ENCODE results near the gene PEF1.
"Not testable (repeated sequence)": the region's sequence is repeated elsewhere in the genome, so short reads cannot be mapped to it uniquely, and the experiment has no call there.

PEF1 gene

DNA sequence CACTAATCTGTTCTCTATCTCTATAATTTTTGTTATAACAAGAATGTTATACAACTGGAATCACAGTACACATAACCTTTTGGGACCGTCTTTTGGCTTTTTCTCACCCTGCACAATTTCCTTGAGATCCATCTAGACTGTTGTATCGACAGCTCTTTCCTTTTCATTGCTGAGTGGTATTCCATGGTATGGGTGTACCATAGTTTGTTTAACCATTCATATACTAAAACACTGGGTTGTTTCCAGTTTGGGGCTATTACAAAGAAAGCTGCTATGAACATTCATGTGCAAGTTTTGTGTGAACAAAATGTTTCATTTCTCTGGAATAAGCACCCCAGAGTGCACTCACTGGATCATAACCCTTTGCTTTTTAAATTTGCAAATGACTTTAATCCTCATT lies 42.6 kb downstream of the PEF1 start:
- DNase-seq = no peak

DNA sequence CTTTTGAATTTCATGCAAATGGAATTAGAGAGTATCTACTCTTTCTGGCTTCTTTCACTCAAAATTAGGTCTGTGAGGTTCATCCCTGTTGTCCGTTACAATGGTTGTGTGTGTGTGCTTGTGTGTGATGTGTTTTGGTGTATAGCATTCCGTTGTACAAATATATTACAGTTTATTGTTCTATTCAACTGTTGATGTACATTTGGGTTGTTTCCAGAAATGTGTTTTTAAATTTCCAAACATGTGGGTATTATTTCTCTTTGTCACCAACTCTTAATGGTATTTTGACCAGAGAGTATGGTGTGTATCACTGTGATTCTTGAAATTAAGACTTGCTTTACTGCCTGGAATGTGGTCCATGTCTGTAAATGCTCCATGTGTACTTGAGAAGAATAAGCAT lies 44.0 kb downstream of the PEF1 start:
- no peak for DNase-seq

DNA sequence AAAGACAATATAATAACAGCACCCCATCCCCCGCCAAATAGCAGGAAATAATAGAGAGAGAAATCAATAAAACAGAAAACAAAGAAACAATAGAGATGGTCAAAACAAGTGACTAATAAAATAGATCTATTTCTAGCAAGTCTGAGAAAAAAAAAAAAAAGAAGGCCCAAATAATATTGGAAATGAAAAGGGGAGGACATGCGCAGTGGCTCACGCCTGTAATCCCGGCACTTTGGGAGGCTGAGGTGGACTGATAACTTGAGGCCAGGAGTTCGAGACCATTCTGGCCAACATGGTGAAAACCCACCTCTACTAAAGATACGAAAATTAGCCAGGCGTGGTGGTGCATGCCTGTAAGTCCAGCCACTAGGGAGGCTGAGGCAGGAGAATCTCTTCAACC lies 45.7 kb downstream of the PEF1 start:
- no peak for DNase-seq

DNA sequence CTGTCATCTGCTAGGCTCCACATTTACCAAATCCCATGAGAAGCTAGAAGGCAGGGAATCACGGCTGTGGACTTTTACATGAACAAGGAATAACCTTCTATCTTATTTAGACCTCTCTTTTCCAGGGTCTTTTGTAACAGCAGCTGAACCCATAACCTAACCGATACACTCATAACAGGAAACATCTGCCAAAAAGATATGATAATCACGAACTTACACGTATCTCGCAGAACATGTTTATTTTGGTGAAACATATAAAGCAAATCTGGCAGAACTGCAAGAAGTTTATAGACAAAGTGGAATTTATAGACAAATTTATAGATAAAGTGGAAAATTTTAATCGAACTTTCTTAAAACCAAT lies 48.0 kb downstream of the PEF1 start:
- no peak for DNase-seq

DNA sequence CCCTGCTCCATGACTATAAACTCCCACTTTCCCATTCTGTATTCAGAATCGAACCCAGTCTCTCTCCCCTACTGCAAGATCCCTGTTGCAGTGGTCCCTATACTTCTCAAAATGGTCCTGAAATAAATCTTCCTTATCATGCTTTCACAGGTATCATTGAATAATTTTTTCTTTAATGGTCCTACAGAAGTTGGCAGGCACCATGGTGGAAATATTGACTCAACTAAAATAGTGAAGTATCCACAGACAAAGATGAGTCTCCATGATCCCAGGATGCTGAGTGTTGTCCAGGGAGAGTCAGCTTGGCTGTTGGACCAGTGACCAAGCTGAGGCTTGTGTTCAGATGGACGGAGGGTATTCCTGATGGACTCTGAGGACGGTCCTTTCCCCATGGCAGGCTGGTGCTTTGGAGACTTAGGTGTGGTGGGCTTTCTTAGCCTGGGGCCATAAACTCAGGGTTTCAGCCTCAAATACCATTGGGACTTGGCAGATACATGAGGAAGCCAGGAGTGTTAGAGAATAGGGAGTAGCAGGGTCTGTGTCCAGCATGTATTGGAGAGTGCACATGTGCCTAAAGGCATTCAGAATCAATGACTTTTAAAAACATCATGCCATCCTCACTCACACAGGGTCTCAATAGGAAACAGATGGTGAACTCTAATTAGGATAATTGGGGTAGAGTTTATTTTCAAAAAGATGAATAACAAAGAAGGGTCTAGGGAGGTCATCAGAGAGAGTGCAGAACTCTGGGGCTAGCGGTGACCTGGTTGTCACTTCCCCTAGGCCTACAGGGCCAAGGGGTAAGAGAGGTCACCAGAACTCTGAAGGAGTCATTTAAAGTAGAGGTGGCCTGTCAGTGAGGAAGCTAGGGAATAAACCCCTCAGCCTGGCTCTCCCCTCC lies 48.6 kb downstream of the PEF1 start:
- no peak for DNase-seq

DNA sequence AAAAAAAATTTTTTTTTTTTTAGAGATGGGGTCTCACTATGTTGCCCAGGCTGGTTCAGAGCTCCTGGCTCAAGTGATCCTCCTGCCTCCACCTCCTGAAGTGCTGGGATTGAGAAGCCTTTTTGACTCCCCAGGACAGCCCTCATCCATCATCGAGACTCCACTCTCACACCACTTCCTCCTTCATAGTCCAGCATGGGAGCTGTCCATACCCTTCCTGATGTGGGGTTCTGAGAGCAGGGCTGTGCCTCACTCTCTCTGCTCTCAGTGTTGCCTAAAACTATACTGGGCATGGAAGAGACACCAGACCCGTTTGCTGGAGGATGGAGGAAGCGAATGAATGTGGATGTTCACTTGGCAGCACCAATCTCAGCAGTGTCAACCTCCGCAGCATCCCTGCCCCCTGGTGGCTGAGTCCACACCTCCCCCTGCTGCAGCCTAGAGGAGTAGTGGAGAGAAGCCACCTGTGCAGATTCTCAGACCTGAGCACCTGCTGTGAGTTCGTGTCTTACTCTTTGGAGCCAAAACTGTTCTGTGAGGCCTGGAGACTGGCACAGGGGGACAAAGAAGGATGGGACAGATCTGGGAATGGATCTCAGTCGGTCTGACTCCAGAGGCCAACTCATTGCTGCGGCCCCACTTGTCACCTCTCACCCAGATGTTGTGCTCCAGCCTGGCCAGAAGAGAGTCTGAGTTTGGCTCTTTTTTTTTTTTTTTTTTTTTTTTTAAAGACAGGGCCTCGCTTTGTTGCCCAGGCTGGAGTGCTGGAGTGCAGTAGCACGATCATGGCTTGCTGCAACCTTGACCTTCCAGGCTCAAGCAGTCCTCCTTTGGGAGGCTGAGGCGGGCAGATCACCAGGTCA lies 50.7 kb downstream of the PEF1 start:
- peak; percentile 54 for DNase-seq

DNA sequence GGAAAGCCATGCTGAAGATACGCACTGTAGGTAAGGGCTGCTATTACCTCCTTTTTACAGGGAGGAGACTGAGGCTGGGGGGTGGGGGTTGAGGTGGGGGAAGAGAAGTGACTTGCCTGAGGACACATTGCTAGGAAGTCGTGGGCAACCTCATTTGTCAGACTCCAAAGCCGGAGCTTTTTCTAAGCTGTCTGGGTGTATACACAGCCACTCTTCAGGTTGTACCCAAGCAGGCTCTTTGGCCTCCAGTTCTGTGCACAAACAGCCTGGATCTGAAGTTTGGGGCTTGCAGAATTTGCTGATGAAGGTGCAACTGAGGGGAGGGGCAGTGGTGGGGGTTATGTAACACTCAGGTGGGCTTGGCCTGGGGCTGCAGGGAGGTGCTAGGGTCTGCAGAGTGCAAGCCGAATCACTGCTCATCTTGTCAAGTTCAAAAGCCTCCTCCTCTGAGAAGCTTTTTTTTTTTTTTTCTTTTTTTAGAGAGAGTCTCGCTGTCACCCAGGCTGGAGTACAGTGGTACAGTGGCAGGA lies 51.5 kb downstream of the PEF1 start:
- DNase-seq = no peak

DNA sequence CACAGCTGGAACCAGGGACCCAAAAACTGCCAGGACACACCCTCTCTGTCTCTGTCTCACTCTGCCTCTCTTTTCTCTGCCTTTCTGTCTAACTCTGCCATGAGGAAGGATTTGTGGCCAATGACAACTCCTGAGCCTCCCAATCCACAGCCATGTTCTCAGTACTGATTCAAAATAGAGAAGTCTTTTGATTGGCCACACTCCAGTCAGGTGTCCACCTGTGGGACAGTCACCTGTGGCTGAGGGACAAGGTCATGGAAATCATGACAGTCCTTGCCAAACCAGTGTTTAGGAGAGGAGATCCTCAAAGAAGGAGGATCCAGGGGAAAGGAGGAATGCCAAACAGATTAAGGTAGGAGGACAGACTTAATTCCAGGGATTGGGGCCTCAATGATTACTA lies 52.5 kb downstream of the PEF1 start:
- no peak for DNase-seq

DNA sequence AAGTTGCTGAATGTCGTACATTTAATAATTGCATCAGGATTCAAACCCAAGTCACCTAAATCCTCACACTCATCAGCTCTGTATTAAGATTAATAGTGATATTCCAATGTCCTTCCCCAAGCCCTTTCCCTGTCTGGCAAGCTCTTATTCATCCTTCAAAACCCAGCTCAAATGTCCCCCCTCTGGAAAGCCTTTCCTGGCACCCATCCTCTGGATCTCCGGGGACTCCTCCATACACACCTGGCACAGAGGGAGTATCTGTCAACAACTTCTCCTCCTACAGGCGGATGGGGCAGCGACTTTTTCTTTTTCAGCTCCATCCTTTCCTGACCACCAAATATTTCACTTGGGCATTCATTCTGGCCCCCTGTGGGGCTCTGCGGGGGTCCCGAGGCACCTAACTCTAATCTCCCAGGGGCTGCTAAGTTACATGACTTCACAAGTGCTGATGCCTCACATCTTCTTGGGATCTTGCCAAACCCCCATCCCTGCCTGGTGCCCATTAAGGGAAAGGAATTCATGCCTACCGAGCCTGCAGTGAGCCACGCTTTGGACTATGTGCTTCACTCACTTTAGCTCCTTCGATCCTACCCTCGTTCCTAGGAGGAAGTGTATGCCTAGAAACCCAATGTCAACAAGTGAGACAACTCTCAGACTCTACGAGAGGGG lies 53.1 kb downstream of the PEF1 start:
- no peak for DNase-seq

DNA sequence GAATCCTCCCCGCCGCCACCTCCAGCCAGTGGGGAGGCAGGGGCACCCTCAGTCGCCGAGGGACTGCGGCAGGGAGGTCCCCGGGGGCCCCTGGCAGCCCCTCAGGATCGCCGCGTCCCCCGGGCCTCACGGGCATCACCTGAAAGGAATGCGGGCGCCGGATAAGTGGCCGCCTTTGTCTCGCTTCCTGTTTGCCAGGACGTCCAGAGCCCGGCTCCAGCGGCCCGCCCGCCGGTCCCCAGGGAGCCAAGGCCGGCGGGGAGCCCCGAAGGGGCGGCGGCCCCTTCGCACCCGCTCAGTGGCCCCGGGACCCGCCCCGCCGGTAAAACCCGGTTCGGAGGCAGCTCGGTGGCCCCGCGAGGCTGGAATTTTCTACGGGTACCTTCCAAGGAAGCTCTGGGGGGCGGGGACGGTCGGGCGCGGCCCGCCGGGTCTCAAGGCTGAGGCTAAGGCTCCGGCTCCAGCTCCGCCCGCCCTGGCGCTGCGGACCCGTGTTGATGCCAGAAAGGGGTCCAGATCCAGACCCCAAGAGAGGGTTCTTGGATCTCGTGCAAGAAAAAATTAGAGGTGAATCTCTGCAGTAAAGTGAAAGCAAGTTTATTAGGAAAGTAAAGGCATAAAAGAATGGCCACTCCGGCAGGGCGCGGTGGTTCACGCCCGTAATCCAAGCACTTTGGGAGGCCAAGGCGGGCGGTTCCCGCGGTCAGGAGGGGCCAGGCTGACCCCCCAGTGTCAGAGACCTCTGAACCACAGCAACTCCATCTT lies 55.7 kb downstream of the PEF1 start:
- no peak for DNase-seq

DNA sequence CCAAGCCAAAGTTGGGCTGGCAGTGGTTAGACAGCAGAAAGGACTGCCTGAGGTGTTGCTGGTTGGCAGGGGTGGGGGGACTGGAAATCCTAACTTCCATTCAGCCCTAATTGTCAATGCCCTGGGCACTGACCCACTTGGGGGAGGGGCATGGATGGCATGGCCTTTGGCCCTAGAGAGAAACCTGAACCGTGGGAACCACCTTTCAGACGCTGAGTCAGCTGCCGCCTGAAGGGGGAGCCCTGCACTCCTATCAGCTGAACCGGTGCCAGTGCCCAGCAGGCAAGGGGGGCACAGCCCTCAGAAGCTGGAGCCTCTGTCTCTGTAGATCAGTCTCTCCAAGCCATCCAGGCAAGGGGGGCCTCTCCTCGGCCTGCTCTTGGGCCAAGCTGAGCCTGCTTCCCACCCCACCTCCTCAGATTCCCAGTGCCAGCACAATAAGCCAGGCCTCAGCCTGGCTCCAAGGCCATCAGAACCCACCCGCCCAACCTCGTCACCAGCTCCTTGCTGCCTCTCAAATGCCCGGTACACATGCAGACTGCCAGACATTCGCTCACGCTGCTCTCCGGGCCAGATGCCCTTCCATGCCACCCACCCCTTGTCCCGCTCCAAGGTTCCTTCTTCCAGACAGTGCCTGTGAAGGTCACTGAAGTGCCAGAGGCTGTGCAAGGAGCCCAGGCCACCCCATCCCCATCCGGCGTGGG lies 56.8 kb downstream of the PEF1 start:
- peak; percentile 56 for DNase-seq

DNA sequence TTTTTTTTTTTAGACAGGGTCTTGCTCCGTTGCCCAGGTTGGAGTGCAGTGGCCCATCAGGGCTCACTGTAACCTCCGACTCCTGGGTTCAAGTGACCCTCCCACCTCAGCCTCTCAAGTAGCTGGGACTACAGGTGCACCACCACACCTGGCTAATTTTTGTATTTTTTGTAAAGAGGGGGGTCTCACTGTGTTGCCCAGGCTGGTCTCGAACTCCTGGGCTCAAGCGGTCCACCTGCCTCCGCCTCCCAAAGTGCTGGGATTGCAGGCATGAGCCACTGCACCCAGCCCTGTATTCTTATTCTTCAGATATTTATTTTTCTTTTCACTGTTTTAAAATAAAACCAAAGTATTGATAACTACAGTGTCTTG lies 57.4 kb downstream of the PEF1 start:
- not testable (repeated sequence) for DNase-seq

DNA sequence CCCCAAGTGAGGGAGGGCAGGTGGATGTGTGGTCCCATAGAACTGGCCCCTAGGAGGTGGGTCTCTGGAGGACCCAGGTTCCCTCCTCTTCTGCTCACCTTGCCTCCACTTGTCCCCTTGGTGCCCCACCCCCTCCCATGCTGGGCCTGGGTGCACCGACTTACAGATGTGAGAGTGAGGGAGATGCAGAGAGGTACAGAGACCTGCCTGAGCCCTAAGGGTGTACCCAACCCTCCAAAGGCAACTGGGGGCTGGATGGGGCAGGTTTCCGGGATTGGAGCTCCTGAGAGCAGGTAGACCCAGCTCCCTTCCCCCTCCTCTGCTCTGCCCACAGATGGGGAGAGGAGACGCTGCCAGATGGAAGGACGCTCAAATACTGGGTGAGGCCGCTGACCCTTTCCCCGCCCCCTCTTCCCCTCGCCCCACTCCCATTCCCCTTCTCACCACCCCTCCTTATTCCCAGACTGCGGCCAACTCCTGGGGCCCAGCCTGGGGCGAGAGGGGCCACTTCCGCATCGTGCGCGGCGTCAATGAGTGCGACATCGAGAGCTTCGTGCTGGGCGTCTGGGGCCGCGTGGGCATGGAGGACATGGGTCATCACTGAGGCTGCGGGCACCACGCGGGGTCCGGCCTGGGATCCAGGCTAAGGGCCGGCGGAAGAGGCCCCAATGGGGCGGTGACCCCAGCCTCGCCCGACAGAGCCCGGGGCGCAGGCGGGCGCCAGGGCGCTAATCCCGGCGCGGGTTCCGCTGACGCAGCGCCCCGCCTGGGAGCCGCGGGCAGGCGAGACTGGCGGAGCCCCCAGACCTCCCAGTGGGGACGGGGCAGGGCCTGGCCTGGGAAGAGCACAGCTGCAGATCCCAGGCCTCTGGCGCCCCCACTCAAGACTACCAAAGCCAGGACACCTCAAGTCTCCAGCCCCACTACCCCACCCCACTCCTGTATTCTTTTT lies 58.0 kb downstream of the PEF1 start:
- DNase-seq = no peak

DNA sequence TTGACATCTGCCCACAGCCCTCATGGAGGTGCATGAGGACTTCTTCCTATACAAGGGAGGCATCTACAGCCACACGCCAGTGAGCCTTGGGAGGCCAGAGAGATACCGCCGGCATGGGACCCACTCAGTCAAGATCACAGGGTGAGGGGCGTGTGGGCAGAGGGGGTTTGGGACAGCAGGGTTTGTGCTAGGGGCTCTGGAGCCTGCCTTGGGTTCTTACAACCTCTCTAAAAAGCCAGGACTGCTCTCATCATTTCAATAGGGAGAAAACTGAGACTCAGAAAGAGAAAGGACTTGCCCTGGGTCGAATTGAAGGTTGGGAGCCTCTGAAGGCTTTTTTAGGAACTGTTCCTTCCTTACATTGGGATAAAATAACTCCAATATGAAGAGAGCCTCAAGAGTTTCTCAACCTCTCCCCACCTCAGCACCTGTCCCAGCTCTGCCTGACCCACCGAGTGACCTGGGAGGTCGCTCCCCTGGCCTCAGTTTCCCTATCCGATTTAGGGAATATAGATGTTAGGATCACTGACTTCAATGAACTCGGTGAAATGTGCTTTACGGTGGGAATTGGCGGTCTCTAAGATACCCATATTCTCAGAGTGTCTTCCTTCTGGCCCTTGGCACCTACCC lies 58.8 kb downstream of the PEF1 start:
- no peak for DNase-seq

DNA sequence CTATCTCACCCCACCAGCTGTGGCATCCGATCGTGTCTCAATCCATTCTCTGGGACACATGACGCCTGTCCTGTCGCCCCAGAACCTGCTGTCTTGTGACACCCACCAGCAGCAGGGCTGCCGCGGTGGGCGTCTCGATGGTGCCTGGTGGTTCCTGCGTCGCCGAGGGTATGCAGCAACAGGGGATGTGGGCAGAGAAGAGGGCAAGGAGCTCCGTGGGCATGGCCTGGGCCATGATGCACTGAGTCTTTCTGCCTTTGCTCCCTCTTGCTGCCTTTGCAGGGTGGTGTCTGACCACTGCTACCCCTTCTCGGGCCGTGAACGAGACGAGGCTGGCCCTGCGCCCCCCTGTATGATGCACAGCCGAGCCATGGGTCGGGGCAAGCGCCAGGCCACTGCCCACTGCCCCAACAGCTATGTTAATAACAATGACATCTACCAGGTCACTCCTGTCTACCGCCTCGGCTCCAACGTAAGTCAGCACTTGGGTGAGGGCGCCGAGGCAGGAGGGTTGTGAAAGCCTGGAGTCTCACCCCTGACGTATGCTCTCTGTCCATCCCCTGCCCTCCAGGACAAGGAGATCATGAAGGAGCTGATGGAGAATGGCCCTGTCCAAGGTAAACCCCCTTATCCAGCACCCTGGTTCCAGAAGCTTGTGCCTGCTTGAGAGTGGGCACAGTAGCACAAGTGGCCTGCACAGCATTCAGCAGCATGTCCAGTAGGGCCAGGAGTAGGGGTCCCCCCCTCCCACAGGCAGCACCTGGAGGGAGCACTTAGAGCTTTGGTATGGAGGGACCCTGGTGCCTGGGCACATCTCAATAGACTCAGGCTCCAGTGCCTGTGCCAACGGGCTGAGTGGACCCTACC lies 59.6 kb downstream of the PEF1 start:
- DNase-seq = no peak

DNA sequence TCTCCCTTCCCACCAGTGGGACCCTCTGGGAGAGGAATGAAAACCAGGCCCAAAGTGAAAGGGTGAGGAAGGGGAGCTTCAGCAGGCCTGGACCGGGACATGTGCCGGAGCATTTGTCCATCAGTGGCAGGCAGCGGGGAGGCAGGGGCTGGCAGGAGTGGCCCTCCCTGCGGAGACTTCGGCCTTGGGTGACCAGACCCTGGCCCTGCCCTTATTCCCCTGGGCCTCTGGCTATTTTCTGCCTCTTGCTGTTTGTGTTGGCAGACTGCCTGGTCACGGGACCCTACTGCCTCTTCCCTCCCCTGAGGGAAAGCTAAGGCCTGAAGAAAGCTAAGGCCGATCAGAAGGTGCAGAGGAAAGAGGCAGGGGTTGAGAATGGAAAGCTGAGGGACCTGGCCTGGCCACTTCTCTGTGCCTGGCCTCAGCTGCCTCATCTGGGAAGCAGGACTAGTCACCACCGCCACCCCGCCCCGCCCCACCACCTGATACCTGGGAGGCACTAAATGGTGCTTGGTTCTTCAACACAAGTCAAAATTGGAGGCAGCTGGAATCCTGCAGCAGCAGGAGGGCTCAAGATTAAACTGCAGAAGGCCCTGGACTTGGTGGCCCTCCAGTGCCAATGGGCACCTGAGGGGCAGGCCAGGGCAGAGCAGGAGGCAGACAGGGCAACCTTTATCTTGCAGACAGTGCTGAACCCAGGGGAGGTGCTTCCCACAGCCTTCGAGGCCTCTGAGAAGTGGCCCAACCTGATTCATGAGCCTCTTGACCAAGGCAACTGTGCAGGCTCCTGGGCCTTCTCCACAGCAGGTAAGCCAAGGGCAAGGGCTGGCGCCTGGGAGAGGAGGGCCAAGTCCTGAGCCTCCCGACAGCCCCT lies 60.4 kb downstream of the PEF1 start:
- no peak for DNase-seq

DNA sequence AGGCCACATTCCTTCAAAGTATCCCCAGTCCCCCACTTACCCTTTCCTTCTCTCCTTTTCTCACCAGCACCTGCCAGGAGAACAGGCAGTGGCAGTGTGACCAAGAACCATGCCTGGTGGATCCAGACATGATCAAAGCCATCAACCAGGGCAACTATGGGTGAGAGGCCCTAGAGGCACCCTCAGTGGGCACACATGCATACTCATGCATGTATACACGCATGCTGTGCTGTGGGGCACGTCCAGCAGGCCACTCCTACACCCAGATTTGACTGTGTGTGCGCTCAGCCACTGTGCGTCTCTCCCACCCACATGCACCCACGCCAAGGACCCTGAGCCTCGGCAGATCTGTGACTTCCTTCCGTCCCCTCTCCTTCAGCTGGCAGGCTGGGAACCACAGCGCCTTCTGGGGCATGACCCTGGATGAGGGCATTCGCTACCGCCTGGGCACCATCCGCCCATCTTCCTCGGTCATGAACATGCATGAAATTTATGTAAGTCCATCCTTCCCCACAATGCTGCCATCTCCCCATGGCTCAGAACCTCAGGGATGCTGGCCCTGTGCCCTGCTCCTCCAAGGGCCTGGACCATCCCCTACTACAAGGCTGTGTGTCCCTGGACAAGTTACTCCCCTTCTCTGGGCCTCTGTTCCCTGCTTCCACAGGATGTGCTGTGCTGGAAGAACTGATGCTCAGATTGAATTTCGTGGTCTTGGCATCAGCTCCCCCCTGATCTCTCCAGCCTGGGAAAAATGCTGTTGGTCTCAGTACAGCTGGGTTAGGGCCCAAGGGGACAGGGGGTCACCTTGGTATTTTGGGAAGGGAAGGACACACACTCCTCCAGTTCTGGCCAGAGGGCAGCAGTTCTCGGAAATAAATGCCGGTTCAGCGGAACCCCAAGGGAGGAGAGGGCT lies 61.3 kb downstream of the PEF1 start:
- DNase-seq = no peak
